SK-N-SH (cell line): Measurements from ENCODE around the gene SLC23A1.

Experiments
- CHD2 ChIP-seq: fragments of 150-350 bp; IDR thresholded peaks from 2 replicates; pipeline ENCODE4 v1.6.1; 2018; ENCODE audit warnings: low read length; ENCODE audit not compliant: partially characterized antibody
- NFIC ChIP-seq: IDR thresholded peaks from 2 replicates; pipeline ENCODE4 v1.4.0; 2012; ENCODE audit warnings: borderline replicate concordance
- POLR2AphosphoS5 ChIP-seq: IDR thresholded peaks from 2 replicates; pipeline ENCODE4 v1.6.1; 2012; ENCODE audit warnings: low read depth, low read length
- TF ChIP-seq, protein P1 (sequence below): fragments of 200-600 bp; sonication (generic); IDR thresholded peaks from 2 replicates; pipeline ENCODE4 v1.6.1; 2017; ENCODE audit warnings: antibody characterized with exemption, mild to moderate bottlenecking, moderate library complexity

DNA sequence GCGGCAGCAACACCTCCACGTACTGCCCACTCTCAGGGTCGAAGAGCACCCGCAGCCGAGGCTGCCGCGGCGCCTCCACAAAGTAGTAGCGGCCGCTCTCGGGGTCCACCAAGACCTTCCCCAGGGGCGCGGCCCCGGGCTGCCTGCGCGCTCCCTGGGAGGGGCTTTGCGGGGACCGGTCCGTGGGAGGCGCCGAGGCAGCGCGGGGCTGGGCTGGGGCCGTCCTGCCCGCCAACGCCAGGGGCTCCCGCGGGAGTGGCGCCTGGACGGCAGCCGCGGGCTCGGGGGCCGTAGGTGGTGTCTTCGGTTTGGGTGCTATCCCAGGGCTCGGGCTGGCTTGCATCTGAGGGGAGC lies 9.2 kb upstream of the SLC23A1 start:
- TF ChIP-seq, protein P1, sequence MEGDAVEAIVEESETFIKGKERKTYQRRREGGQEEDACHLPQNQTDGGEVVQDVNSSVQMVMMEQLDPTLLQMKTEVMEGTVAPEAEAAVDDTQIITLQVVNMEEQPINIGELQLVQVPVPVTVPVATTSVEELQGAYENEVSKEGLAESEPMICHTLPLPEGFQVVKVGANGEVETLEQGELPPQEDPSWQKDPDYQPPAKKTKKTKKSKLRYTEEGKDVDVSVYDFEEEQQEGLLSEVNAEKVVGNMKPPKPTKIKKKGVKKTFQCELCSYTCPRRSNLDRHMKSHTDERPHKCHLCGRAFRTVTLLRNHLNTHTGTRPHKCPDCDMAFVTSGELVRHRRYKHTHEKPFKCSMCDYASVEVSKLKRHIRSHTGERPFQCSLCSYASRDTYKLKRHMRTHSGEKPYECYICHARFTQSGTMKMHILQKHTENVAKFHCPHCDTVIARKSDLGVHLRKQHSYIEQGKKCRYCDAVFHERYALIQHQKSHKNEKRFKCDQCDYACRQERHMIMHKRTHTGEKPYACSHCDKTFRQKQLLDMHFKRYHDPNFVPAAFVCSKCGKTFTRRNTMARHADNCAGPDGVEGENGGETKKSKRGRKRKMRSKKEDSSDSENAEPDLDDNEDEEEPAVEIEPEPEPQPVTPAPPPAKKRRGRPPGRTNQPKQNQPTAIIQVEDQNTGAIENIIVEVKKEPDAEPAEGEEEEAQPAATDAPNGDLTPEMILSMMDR, result no peak
- no peak for TF ChIP-seq CHD2
- no peak for TF ChIP-seq POLR2AphosphoS5
- no peak for TF ChIP-seq NFIC
